OCI-LY3 (cell line): ENCODE measurements around the gene ST3GAL4.

Experiments used
- EZH2phosphoT487 ChIP-seq: fragments of 200-600 bp; shearing (Covaris generic); IDR thresholded peaks from 2 replicates; pipeline ENCODE4 v1.6.1; 2018; ENCODE audit warnings: antibody characterized with exemption, mixed run types, low read depth
- TF ChIP-seq, protein P1 (sequence below): fragments of 200-600, 300-600 bp; sonication (generic); IDR thresholded peaks from 2 replicates; pipeline ENCODE4 v1.5.1; 2014; ENCODE audit warnings: antibody characterized with exemption, low read length, low read depth

DNA sequence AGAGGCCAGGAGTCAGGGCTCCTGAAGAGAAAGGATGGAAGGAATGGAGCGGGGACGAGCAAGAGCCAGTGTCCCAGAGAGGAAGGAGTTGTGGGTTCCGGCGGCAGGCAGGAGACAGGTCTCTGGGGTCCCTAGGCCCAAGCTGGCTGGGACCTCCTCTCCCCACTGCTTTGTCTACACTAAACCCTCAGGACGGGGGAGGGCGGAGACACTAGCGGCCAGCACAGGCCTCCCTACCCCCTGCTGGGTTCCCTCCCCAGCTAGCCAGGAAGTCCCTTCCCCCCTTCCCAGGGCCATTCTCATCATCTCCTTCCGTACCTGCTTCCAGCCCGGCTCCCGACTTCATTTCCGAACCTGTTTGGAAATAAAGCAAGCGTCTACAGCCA, 79.5 kb downstream of the ST3GAL4 start:
- TF ChIP-seq, protein P1, sequence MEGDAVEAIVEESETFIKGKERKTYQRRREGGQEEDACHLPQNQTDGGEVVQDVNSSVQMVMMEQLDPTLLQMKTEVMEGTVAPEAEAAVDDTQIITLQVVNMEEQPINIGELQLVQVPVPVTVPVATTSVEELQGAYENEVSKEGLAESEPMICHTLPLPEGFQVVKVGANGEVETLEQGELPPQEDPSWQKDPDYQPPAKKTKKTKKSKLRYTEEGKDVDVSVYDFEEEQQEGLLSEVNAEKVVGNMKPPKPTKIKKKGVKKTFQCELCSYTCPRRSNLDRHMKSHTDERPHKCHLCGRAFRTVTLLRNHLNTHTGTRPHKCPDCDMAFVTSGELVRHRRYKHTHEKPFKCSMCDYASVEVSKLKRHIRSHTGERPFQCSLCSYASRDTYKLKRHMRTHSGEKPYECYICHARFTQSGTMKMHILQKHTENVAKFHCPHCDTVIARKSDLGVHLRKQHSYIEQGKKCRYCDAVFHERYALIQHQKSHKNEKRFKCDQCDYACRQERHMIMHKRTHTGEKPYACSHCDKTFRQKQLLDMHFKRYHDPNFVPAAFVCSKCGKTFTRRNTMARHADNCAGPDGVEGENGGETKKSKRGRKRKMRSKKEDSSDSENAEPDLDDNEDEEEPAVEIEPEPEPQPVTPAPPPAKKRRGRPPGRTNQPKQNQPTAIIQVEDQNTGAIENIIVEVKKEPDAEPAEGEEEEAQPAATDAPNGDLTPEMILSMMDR, result no peak
- no peak for TF ChIP-seq EZH2phosphoT487
